HEK293 (cell line): ENCODE results near the gene MSH2.

ENCODE experiments used
- GLIS1 ChIP-seq: fragments of 450-650 bp; formaldehyde crosslinking; IDR thresholded peaks from 2 replicates; pipeline ENCODE4 v1.5.1; 2016; ENCODE audit warnings: missing biosample characterization, missing genetic modification characterization
- IKZF3 ChIP-seq: fragments of 450-650 bp; IDR thresholded peaks from 2 replicates; pipeline ENCODE4 v1.5.0; 2018; ENCODE audit warnings: missing biosample characterization, mild to moderate bottlenecking, missing genetic modification characterization, moderate library complexity
- MZF1 ChIP-seq: fragments of 450-650 bp; formaldehyde crosslinking; IDR thresholded peaks from 2 replicates; pipeline ENCODE4 v1.5.1; 2017; ENCODE audit warnings: missing biosample characterization, missing genetic modification characterization, borderline replicate concordance
- RBAK ChIP-seq: fragments of 450-650 bp; formaldehyde crosslinking; IDR thresholded peaks from 2 replicates; pipeline ENCODE4 v1.5.1; 2016; ENCODE audit warnings: missing biosample characterization, missing genetic modification characterization
- REST ChIP-seq: fragments of 450-650 bp; formaldehyde crosslinking; IDR thresholded peaks from 2 replicates; pipeline ENCODE4 v1.5.1; 2016; ENCODE audit warnings: missing biosample characterization, missing genetic modification characterization
- TRIM28 ChIP-seq: IDR thresholded peaks from 2 replicates; pipeline ENCODE4 v1.6.1; 2011; ENCODE audit warnings: low read length, control low read depth, borderline replicate concordance
- WT1 ChIP-seq: fragments of 450-650 bp; formaldehyde crosslinking; IDR thresholded peaks from 2 replicates; pipeline ENCODE4 v1.5.1; 2016; ENCODE audit warnings: missing biosample characterization, missing genetic modification characterization
- ZBTB11 ChIP-seq: fragments of 450-650 bp; formaldehyde crosslinking; conservative IDR thresholded peaks from 2 replicates; pipeline ENCODE4 v1.5.1; 2016; ENCODE audit warnings: low read depth, missing biosample characterization, missing genetic modification characterization
- ZBTB17 ChIP-seq: fragments of 450-650 bp; formaldehyde crosslinking; IDR thresholded peaks from 2 replicates; pipeline ENCODE4 v1.5.1; 2016; ENCODE audit warnings: missing biosample characterization, missing genetic modification characterization
- ZBTB8A ChIP-seq: fragments of 450-650 bp; formaldehyde crosslinking; IDR thresholded peaks from 2 replicates; pipeline ENCODE4 v1.5.1; 2016; ENCODE audit warnings: missing biosample characterization, missing genetic modification characterization
- ZFHX2 ChIP-seq: fragments of 450-650 bp; formaldehyde crosslinking; conservative IDR thresholded peaks from 2 replicates; pipeline ENCODE4 v1.5.1; 2016; ENCODE audit warnings: missing biosample characterization, missing genetic modification characterization
- ZNF175 ChIP-seq: fragments of 450-650 bp; formaldehyde crosslinking; IDR thresholded peaks from 2 replicates; pipeline ENCODE4 v1.5.1; 2016; ENCODE audit warnings: missing biosample characterization, missing genetic modification characterization
- ZNF202 ChIP-seq: fragments of 450-650 bp; formaldehyde crosslinking; IDR thresholded peaks from 2 replicates; pipeline ENCODE4 v1.5.1; 2016; ENCODE audit warnings: missing biosample characterization, missing genetic modification characterization, borderline replicate concordance
- ZNF223 ChIP-seq: fragments of 450-650 bp; formaldehyde crosslinking; IDR thresholded peaks from 2 replicates; pipeline ENCODE4 v1.5.1; 2016; ENCODE audit warnings: missing biosample characterization, missing genetic modification characterization
- ZNF266 ChIP-seq: fragments of 450-650 bp; formaldehyde crosslinking; IDR thresholded peaks from 2 replicates; pipeline ENCODE4 v1.5.1; 2016; ENCODE audit warnings: missing biosample characterization, missing genetic modification characterization, low read depth
- ZNF280C ChIP-seq: fragments of 450-650 bp; formaldehyde crosslinking; IDR thresholded peaks from 2 replicates; pipeline ENCODE4 v1.5.1; 2016; ENCODE audit warnings: missing biosample characterization, missing genetic modification characterization
- ZNF426 ChIP-seq: fragments of 450-650 bp; formaldehyde crosslinking; IDR thresholded peaks from 2 replicates; pipeline ENCODE4 v1.5.1; 2017; ENCODE audit warnings: missing biosample characterization, missing genetic modification characterization, mild to moderate bottlenecking, inconsistent platforms, moderate library complexity
- ZNF518A ChIP-seq: fragments of 450-650 bp; formaldehyde crosslinking; conservative IDR thresholded peaks from 2 replicates; pipeline ENCODE4 v1.5.1; 2016; ENCODE audit warnings: low read depth, missing biosample characterization, missing genetic modification characterization
- ZNF555 ChIP-seq: fragments of 450-650 bp; formaldehyde crosslinking; conservative IDR thresholded peaks from 2 replicates; pipeline ENCODE4 v1.5.1; 2017; ENCODE audit warnings: missing biosample characterization, mild to moderate bottlenecking, missing genetic modification characterization, inconsistent platforms
- ZNF560 ChIP-seq: fragments of 450-650 bp; formaldehyde crosslinking; IDR thresholded peaks from 2 replicates; pipeline ENCODE4 v1.5.1; 2017; ENCODE audit warnings: missing biosample characterization, missing genetic modification characterization, borderline replicate concordance
- ZNF623 ChIP-seq: fragments of 450-650 bp; formaldehyde crosslinking; IDR thresholded peaks from 2 replicates; pipeline ENCODE4 v1.5.1; 2016; ENCODE audit warnings: missing biosample characterization, missing genetic modification characterization
- ZNF629 ChIP-seq: fragments of 450-650 bp; formaldehyde crosslinking; IDR thresholded peaks from 2 replicates; pipeline ENCODE4 v1.5.1; 2017; ENCODE audit warnings: missing biosample characterization, missing genetic modification characterization
- ZNF639 ChIP-seq: fragments of 450-650 bp; formaldehyde crosslinking; IDR thresholded peaks from 2 replicates; pipeline ENCODE4 v1.5.1; 2016; ENCODE audit warnings: missing biosample characterization, missing genetic modification characterization
- ZSCAN16 ChIP-seq: fragments of 450-650 bp; formaldehyde crosslinking; IDR thresholded peaks from 2 replicates; pipeline ENCODE4 v1.5.1; 2016; ENCODE audit warnings: missing biosample characterization, missing genetic modification characterization
- ZSCAN30 ChIP-seq: fragments of 450-650 bp; IDR thresholded peaks from 2 replicates; pipeline ENCODE4 v1.5.1; 2018; ENCODE audit warnings: missing biosample characterization, mild to moderate bottlenecking, missing genetic modification characterization, moderate library complexity

MSH2 gene

GRCh38 chr2:47437287-47437686 is 34.3 kb downstream of the MSH2 start (continued):
- TF ChIP-seq ZNF518A (tag by site-specific recombination) (peak; percentile 97), REST (tag by site-specific recombination) (peak; percentile 79), ZNF280C (tag by site-specific recombination) (no peak), IKZF3 (tag by site-specific recombination) (no peak), ZNF560 (tag by site-specific recombination) (peak; percentile 45; the same call in 1 of the 2 replicates), ZNF555 (tag by site-specific recombination) (peak; percentile 91), RBAK (tag by site-specific recombination) (peak; percentile 39; the same call in 1 of the 2 replicates), ZNF266 (tag by site-specific recombination) (peak; percentile 83), ZNF223 (tag by site-specific recombination) (0 out of 2 replicates have a peak, but pooled peaks have one; percentile 32), WT1 (tag by site-specific recombination) (no peak), ZBTB17 (tag by site-specific recombination) (no peak), ZNF175 (tag by site-specific recombination) (no peak), ZNF623 (tag by site-specific recombination) (peak; percentile 83), ZBTB8A (peak; percentile 84), ZBTB11 (peak; percentile 91), MZF1 (peak; percentile 25; the same call in 1 of the 2 replicates), TRIM28 (no peak), ZNF202 (tag by site-specific recombination) (peak; percentile 68; the same call in 1 of the 2 replicates), ZNF639 (tag by site-specific recombination) (0 out of 2 replicates have a peak, but pooled peaks have one; percentile 43), ZNF426 (tag by site-specific recombination) (peak; percentile 96), ZSCAN30 (no peak), ZSCAN16 (tag by site-specific recombination) (no peak), GLIS1 (tag by site-specific recombination) (no peak), ZNF629 (tag by site-specific recombination) (peak; percentile 77), ZFHX2 (no peak)
